Non-pigmented ciliary epithelial cell (primary cell): ENCODE data around the gene FOXL2NB.

ENCODE experiments used
- DNase-seq: peaks from one replicate; pipeline ENCODE4 v3.0.0-alpha.2; 2010; ENCODE audit warnings: low read depth

FOXL2NB gene

GRCh38 chr3:138933068-138933668 is 13.8 kb upstream of the FOXL2NB start:
- DNase-seq = no peak

GRCh38 chr3:138933981-138934691 is 12.9 kb upstream of the FOXL2NB start:
- DNase-seq = no peak

- DNase-seq = no peak
Measured at GRCh38 chr3:138935505-138935862, 11.5 kb upstream of the FOXL2NB start.

- DNase-seq = no peak
Measured at GRCh38 chr3:138935863-138936740, 10.9 kb upstream of the FOXL2NB start.

GRCh38 chr3:138936741-138937689 is 10.0 kb upstream of the FOXL2NB start:
- no peak for DNase-seq

- DNase-seq = no peak
Measured at GRCh38 chr3:138937690-138938055, 9.3 kb upstream of the FOXL2NB start.

GRCh38 chr3:138938056-138938876 is 8.8 kb upstream of the FOXL2NB start:
- no peak for DNase-seq

GRCh38 chr3:138938877-138939560 is 8.0 kb upstream of the FOXL2NB start:
- no peak for DNase-seq

GRCh38 chr3:138939561-138940241 is 7.3 kb upstream of the FOXL2NB start:
- DNase-seq = no peak

GRCh38 chr3:138940446-138940845 is 6.6 kb upstream of the FOXL2NB start:
- DNase-seq = no peak

GRCh38 chr3:138941259-138941885 is 5.6 kb upstream of the FOXL2NB start:
- no peak for DNase-seq

GRCh38 chr3:138942271-138942670 is 4.7 kb upstream of the FOXL2NB start:
- DNase-seq = no peak

- DNase-seq = no peak
Measured at GRCh38 chr3:138942861-138943623, 4.0 kb upstream of the FOXL2NB start.

- DNase-seq = no peak
Measured at GRCh38 chr3:138943724-138944653, 3.0 kb upstream of the FOXL2NB start.

- DNase-seq = no peak
Measured at GRCh38 chr3:138944654-138944928, 2.4 kb upstream of the FOXL2NB start.

- no peak for DNase-seq
Measured at GRCh38 chr3:138944929-138945708, 1.9 kb upstream of the FOXL2NB start.
